ENCODE data around the gene SND1.
A peak's percentile ranks its signal among the peaks of the same experiment; 100 is the strongest.

DNA sequence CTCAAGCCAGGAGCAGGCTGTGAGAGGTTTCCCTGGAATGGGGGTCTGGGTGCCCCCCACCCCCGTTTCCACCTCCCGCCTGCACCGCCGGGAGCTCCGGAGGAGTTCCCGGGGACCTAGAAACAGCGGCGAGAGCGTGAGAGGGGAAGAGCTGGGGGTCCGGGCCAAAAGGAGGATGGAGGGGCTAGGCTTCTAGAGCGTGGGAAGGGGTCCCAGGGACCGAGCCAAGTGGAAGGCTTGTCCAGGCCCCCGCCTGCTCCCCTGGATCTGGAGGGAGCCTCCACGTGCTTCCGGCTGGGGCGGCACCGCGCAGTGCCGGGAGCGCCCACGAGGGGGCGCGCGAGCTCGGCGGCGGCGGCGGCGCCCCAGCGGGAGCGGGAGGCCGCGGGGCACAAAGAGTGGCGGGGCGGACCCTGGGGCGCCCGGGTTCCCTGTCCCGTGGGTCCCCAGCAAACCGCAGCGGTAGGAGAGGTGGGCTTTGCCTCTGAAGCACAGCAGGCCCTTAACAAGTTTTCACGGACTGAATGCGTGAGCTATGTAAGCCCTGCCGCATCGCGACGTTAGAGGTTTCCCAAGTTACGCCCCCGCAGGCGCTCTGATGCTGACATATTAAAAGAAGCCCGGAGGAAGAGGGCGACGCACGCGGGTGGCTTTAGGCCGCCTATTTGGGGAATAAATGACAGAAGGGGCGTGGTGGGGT is 483.7 kb downstream of the SND1 start:
- TF ChIP-seq, protein P1, sequence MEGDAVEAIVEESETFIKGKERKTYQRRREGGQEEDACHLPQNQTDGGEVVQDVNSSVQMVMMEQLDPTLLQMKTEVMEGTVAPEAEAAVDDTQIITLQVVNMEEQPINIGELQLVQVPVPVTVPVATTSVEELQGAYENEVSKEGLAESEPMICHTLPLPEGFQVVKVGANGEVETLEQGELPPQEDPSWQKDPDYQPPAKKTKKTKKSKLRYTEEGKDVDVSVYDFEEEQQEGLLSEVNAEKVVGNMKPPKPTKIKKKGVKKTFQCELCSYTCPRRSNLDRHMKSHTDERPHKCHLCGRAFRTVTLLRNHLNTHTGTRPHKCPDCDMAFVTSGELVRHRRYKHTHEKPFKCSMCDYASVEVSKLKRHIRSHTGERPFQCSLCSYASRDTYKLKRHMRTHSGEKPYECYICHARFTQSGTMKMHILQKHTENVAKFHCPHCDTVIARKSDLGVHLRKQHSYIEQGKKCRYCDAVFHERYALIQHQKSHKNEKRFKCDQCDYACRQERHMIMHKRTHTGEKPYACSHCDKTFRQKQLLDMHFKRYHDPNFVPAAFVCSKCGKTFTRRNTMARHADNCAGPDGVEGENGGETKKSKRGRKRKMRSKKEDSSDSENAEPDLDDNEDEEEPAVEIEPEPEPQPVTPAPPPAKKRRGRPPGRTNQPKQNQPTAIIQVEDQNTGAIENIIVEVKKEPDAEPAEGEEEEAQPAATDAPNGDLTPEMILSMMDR (IDR thresholded peaks at IDR 0.05; ENCODE audit: low read depth, low read length, missing input control) = peak; percentile 80
- TF ChIP-seq, protein P2, sequence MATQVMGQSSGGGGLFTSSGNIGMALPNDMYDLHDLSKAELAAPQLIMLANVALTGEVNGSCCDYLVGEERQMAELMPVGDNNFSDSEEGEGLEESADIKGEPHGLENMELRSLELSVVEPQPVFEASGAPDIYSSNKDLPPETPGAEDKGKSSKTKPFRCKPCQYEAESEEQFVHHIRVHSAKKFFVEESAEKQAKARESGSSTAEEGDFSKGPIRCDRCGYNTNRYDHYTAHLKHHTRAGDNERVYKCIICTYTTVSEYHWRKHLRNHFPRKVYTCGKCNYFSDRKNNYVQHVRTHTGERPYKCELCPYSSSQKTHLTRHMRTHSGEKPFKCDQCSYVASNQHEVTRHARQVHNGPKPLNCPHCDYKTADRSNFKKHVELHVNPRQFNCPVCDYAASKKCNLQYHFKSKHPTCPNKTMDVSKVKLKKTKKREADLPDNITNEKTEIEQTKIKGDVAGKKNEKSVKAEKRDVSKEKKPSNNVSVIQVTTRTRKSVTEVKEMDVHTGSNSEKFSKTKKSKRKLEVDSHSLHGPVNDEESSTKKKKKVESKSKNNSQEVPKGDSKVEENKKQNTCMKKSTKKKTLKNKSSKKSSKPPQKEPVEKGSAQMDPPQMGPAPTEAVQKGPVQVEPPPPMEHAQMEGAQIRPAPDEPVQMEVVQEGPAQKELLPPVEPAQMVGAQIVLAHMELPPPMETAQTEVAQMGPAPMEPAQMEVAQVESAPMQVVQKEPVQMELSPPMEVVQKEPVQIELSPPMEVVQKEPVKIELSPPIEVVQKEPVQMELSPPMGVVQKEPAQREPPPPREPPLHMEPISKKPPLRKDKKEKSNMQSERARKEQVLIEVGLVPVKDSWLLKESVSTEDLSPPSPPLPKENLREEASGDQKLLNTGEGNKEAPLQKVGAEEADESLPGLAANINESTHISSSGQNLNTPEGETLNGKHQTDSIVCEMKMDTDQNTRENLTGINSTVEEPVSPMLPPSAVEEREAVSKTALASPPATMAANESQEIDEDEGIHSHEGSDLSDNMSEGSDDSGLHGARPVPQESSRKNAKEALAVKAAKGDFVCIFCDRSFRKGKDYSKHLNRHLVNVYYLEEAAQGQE (IDR thresholded peaks at IDR 0.05) = no peak
- TF ChIP-seq RXRA (IDR thresholded peaks at IDR 0.05) (no peak), HNF4G (IDR thresholded peaks at IDR 0.05) (no peak), MAX (IDR thresholded peaks at IDR 0.05) (no peak), RAD21 (IDR thresholded peaks at IDR 0.05) (peak in 1 of 2 donors; percentile 31), GABPA (IDR thresholded peaks at IDR 0.05 in 1 of 2, conservative IDR thresholded peaks at IDR 0.05 in 1 of 2) (no peak), ZBTB33 (IDR thresholded peaks at IDR 0.05) (no peak), ATF3 (IDR thresholded peaks at IDR 0.05) (no peak), EGR1 (IDR thresholded peaks at IDR 0.05; ENCODE audit: low read depth in 2 of 2) (peak; percentile 84 to 85)

Measured in liver (tissue), 3 donors.